Fibroblast of lung (primary cell): ENCODE measurements around the gene CELF5.

Experiments used
- CTCF ChIP-seq, 2 donors: IDR thresholded peaks in 1 of 2; conservative IDR thresholded peaks in 1 of 2; 1 replicate in 1 of 2; 2 replicates in 1 of 2; pipeline ENCODE4 v1.5.1; 2011 to 2012; ENCODE audit warnings: low read length in 2 of 2, control low read depth in 1 of 2, inconsistent platforms in 1 of 2, low read depth in 1 of 2, mild to moderate bottlenecking in 1 of 2
- EZH2 ChIP-seq: IDR thresholded peaks from 2 replicates; pipeline ENCODE4 v1.5.1; 2012; ENCODE audit warnings: low read length, control low read depth, mild to moderate bottlenecking; ENCODE audit errors: missing control alignments

- TF ChIP-seq CTCF (conservative IDR thresholded peaks at IDR 0.05 in 1 of 2, IDR thresholded peaks at IDR 0.05 in 1 of 2; ENCODE audit: low read depth in 1 of 2, low read length in 2 of 2) (no peak), EZH2 (no peak)
These were observed 40.5 kb upstream of the CELF5 start for GRCh38 chr19:3183721-3184641.
